ENCODE data around the gene BTBD10.

DNA sequence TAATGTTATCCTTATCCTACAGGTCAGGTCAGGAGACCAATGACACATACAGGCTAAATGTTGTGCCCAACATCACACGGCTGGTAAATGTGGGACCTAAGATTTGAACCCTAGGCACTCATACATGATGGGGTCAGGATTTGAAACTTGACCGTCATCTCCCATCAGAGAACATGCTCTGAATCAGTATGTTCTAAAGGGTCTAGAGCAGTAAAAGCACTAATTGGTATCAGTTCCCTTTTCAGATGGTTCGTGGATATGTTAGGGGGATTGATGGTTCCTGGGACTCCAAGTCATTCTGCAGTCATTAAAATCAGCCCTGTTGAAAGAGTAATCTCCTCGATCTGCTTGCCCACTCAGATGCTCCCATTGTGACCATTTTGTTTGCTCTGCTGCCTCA is 120.0 kb downstream of the BTBD10 start:
- TF ChIP-seq CTCF (IDR thresholded peaks at IDR 0.05) = no peak
- TF ChIP-seq, protein P1, sequence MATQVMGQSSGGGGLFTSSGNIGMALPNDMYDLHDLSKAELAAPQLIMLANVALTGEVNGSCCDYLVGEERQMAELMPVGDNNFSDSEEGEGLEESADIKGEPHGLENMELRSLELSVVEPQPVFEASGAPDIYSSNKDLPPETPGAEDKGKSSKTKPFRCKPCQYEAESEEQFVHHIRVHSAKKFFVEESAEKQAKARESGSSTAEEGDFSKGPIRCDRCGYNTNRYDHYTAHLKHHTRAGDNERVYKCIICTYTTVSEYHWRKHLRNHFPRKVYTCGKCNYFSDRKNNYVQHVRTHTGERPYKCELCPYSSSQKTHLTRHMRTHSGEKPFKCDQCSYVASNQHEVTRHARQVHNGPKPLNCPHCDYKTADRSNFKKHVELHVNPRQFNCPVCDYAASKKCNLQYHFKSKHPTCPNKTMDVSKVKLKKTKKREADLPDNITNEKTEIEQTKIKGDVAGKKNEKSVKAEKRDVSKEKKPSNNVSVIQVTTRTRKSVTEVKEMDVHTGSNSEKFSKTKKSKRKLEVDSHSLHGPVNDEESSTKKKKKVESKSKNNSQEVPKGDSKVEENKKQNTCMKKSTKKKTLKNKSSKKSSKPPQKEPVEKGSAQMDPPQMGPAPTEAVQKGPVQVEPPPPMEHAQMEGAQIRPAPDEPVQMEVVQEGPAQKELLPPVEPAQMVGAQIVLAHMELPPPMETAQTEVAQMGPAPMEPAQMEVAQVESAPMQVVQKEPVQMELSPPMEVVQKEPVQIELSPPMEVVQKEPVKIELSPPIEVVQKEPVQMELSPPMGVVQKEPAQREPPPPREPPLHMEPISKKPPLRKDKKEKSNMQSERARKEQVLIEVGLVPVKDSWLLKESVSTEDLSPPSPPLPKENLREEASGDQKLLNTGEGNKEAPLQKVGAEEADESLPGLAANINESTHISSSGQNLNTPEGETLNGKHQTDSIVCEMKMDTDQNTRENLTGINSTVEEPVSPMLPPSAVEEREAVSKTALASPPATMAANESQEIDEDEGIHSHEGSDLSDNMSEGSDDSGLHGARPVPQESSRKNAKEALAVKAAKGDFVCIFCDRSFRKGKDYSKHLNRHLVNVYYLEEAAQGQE (IDR thresholded peaks at IDR 0.05; ENCODE audit: insufficient read depth in 1 of 2, low read depth in 2 of 2, low read length in 1 of 2) = no peak
- TF ChIP-seq POLR2AphosphoS5 (IDR thresholded peaks at IDR 0.05; ENCODE audit: low read depth, low read length) = no peak
- no peak for TF ChIP-seq TCF7L2 (IDR thresholded peaks at IDR 0.05; ENCODE audit: low read depth, low read length)
- no peak for TF ChIP-seq SIN3A (IDR thresholded peaks at IDR 0.05; ENCODE audit: borderline replicate concordance, insufficient read depth, low read depth, low read length)

All from Panc1 (cell line).